HEK293T (cell line): Measurements from ENCODE around the gene MKI67.

Source experiments
- BHLHE40 ChIP-seq: fragments of 450-650 bp; IDR thresholded peaks from 2 replicates; pipeline ENCODE4 v1.6.1; 2016; ENCODE audit warnings: mild to moderate bottlenecking, moderate library complexity, borderline replicate concordance
- FOXA1 ChIP-seq: fragments of 450-650 bp; IDR thresholded peaks from 2 replicates; pipeline ENCODE4 v1.6.1; 2016; ENCODE audit warnings: mild to moderate bottlenecking
- FOXM1 ChIP-seq: fragments of 450-650 bp; IDR thresholded peaks from 2 replicates; pipeline ENCODE4 v1.6.1; 2017; ENCODE audit warnings: mild to moderate bottlenecking, borderline replicate concordance
- NFRKB ChIP-seq: fragments of 450-650 bp; IDR thresholded peaks from 2 replicates; pipeline ENCODE4 v1.6.1; 2016; ENCODE audit warnings: mild to moderate bottlenecking, moderate library complexity
- TARDBP ChIP-seq: fragments of 450-650 bp; IDR thresholded peaks from 2 replicates; pipeline ENCODE4 v1.6.1; 2016

- no peak for TF ChIP-seq BHLHE40
- no peak for TF ChIP-seq TARDBP
- no peak for TF ChIP-seq NFRKB
- TF ChIP-seq FOXA1: no peak
- TF ChIP-seq FOXM1: no peak
These were observed 29.6 kb downstream of the MKI67 start for GRCh38 chr10:128096486-128097199.
